Type B pancreatic cell (in vitro differentiated cells): ENCODE results near the gene NDUFAF8. TPM values are rescaled to one million over a fixed set of nuclear protein-coding genes. Genes with fewer than 3 reads are reported as not detected.

ENCODE experiments used
- DNase-seq: peaks from one replicate; pipeline ENCODE4 v3.0.0; 2021; ENCODE audit warnings: mixed read lengths; ENCODE audit not compliant: unreplicated experiment; ENCODE audit errors: extremely low spot score
- H3K27ac Mint-ChIP-seq: 2 replicates; pipeline ENCODE4 v1.8.0; 2021; ENCODE audit warnings: mild to moderate bottlenecking, mixed read lengths
- H3K27me3 Mint-ChIP-seq: 2 replicates; pipeline ENCODE4 v1.8.0; 2021; ENCODE audit warnings: mixed read lengths
- H3K36me3 Mint-ChIP-seq: 2 replicates; pipeline ENCODE4 v1.8.0; 2021; ENCODE audit warnings: mixed read lengths
- H3K4me1 Mint-ChIP-seq: one replicate; pipeline ENCODE4 v1.8.0; 2021; ENCODE audit warnings: mixed read lengths; ENCODE audit not compliant: unreplicated experiment
- H3K4me3 Mint-ChIP-seq: 2 replicates; pipeline ENCODE4 v1.8.0; 2021; ENCODE audit warnings: mild to moderate bottlenecking, mixed read lengths
- H3K9me3 Mint-ChIP-seq: 2 replicates; pipeline ENCODE4 v1.8.0; 2021; ENCODE audit warnings: mixed read lengths
- CTCF ChIP-seq: fragments of 200-600 bp; sonication (generic); conservative IDR thresholded peaks from 2 replicates; pipeline ENCODE4 v1.5.0; 2021; ENCODE audit warnings: antibody characterized with exemption, mild to moderate bottlenecking
- total RNA-seq: library from RNA; stranded (reverse); gene quantifications from 2 replicates; pipeline ENCODE4 v1.2.1, GENCODE V29; 2021; ENCODE audit warnings: low replicate concordance

Gene NDUFAF8
- total RNA-seq, 1 donor from 2014 or later = 56.9 TPM

DNA sequence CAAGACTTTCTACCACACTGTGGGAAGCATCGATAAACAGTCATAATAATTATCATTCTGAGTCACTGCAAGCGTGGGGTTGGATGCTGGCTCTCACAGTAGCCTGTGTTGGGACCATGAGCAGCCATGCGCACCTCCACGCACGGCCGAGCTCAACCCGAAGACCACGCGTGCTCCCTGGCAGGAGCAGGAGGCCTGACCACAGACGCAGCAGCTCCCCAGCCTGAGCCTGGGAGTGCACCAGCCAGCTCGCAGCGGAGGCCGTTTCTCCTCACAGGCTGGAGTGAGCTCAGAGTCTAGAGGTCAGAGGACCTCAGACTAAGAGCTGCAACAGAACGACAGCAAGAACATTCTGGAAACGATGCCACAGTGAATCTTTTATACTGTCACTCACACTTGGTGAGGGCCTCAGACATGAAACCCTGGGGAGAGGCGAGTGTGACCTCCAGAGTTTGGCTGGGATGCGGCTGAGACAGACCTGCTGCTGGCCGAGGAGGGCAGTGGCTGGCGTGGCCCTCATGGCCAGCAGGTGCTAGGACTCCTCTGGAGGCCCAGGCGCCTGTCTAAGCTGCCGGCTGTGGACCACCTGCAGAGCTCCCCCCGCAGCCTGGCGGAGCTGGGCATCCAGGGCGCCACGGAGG, 6.0 kb downstream of the NDUFAF8 start:
- H3K4me1 Mint-ChIP-seq = peaks cover 7% of the 10 kb centered on the region
- peak overlapping the region; percentile 34 for H3K4me3 Mint-ChIP-seq
- no peaks in the 10 kb centered on the region for H3K27me3 Mint-ChIP-seq
- peak overlapping the region; percentile 54 for H3K27ac Mint-ChIP-seq
- DNase-seq = no peak
- no peaks in the 10 kb centered on the region for H3K9me3 Mint-ChIP-seq
- no peak for TF ChIP-seq CTCF
- H3K36me3 Mint-ChIP-seq = no peaks in the 10 kb centered on the region

DNA sequence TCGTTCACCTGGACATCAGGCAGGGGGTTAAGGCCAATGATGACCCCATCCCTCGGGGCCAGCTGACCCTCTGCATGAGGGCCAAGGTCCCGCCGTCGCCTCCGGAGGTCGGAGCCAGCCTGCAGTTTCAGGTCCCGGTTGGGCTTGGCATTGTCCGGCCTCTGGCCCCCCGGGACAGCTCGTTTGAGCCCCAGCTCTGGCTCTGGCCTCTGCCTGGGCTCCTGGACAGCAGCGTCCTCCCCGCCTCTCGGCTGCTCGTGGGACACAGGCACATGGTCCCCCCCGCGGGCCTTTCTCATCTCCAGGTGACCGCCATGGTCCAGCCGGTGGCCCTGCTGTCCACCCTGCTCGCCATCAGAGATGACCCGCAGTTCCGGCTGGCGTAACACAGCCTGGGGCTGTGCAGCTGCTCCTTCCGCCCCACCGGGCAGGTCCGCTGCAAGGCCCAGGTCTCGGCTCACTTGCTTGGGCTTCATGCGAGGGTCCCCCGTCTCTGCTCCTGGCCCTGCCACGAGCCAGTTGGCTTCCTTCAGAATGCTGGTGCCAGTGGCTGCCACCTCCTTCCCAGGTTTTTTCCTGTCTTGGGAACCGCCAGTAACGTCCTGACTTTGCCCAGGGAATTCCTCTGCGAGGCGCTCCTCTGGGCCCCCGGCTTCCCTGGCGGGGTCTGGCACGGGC, 6.7 kb downstream of the NDUFAF8 start:
- H3K4me1 Mint-ChIP-seq = peaks cover 5% of the 10 kb centered on the region
- H3K9me3 Mint-ChIP-seq = no peaks in the 10 kb centered on the region
- no peak overlapping the region for H3K27ac Mint-ChIP-seq
- H3K36me3 Mint-ChIP-seq = no peaks in the 10 kb centered on the region
- DNase-seq = no peak
- no peaks in the 10 kb centered on the region for H3K27me3 Mint-ChIP-seq
- no peak for TF ChIP-seq CTCF
- no peak overlapping the region for H3K4me3 Mint-ChIP-seq

DNA sequence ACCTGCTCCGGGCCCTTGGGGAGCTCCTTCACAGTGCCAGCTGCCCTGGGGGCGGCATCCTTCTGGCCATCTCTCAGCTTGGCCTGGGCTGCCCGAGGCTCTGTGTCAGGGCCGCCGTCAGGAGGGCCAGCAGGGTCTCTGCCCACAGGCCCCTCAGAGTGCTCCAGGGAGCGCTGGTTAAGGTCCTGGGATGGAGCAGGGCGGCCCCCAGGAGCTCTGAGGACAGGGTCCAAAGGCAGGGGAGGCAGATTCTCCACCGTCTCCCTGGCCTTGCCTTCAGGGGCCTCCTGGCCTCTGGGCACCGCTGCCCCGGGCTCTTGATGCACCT, 7.2 kb downstream of the NDUFAF8 start:
- Mint-ChIP-seq H3K4me3 (no peak overlapping the region), H3K36me3 (no peaks in the 10 kb centered on the region), H3K4me1 (peaks cover under 1% of the 10 kb centered on the region)

DNA sequence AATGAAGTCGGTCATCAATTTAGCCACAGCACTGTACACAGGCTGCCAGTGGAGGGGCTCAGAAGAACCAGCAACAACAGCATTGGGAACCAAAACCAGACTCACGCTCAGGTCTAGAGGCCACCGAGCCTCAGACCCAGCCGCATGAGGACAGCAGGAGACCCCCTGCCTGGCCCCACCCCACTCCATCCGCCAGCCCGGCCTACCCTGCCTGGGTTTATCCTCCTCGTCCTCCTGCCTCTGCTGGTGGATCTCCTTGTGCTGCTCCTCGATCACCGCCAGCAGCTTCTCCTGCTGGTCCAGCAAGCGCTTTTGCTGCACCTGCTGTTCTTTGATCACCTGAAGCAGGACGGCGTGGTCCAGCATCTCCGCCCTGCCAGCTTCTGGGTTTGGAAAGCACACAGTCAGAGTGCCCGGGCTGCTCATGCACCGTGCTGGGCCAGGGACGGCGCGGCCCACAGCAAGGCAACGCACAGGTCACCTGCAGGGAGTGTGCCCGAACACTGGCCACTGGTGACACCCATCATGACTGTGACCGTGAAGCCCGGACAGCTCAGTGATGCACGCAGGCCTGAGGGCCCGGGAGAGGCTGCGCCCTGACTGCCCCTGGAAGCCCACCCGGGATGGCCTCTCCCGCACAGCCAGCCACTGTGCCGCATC, 7.7 kb downstream of the NDUFAF8 start:
- no peak for DNase-seq
- Mint-ChIP-seq H3K4me3 (no peak overlapping the region), H3K27me3 (no peaks in the 10 kb centered on the region), H3K4me1 (no peaks in the 10 kb centered on the region), H3K36me3 (no peaks in the 10 kb centered on the region), H3K9me3 (no peaks in the 10 kb centered on the region), H3K27ac (no peak overlapping the region)
- TF ChIP-seq CTCF = no peak

More for the DNA sequence above, 7.2 kb downstream of the NDUFAF8 start:
- no peak for TF ChIP-seq CTCF
- Mint-ChIP-seq H3K27me3 (no peaks in the 10 kb centered on the region), H3K9me3 (no peaks in the 10 kb centered on the region), H3K27ac (no peak overlapping the region)
- DNase-seq = no peak

DNA sequence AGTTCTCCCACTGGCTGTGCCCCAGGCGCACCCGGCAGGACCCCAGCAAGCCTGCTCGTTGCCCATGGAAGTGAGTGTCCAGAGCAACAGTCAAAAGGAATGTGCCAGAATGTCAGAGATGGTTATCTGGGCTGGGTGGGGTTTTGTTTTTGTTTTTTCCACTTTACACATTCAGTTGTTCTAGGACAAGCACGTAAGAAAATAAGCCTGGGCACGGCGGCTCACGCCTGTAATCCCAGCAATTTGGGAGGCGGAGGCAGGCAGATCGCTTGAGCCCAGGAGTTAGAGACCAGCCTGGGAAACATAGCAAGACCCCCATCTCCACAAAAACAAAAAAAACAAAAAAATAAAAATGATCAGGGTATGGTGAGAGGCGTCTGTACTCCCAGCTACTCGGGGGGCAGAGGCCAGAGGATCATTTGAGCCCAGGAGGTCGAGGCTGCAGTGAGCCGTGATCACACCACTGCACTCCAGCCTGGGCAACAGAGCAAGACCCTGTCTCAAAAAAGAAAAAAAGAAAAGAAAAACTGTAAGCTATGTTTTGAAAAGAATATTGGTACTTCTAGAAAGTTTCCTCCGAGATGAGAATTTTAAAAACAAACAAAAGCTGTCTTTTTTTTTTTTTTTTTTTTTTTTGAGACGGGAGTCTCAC, 8.3 kb downstream of the NDUFAF8 start:
- Mint-ChIP-seq H3K36me3 (no peaks in the 10 kb centered on the region), H3K4me3 (no peak overlapping the region), H3K27ac (no peak overlapping the region)

More for the DNA sequence above, 8.3 kb downstream of the NDUFAF8 start:
- Mint-ChIP-seq H3K27me3 (no peaks in the 10 kb centered on the region), H3K9me3 (no peaks in the 10 kb centered on the region), H3K4me1 (no peaks in the 10 kb centered on the region)
- no peak for TF ChIP-seq CTCF
- no peak for DNase-seq
